NCI-H146 (cell line): Measurements from ENCODE around the gene MTMR4.
"Not testable (repeated sequence)": the region's sequence is repeated elsewhere in the genome, so short reads cannot be mapped to it uniquely, and the experiment has no call there.

Experiments used
- DNase-seq: peaks from one replicate; lab custom pipeline; 2025; lab: John Stamatoyannopoulos, UW

MTMR4 gene

DNA sequence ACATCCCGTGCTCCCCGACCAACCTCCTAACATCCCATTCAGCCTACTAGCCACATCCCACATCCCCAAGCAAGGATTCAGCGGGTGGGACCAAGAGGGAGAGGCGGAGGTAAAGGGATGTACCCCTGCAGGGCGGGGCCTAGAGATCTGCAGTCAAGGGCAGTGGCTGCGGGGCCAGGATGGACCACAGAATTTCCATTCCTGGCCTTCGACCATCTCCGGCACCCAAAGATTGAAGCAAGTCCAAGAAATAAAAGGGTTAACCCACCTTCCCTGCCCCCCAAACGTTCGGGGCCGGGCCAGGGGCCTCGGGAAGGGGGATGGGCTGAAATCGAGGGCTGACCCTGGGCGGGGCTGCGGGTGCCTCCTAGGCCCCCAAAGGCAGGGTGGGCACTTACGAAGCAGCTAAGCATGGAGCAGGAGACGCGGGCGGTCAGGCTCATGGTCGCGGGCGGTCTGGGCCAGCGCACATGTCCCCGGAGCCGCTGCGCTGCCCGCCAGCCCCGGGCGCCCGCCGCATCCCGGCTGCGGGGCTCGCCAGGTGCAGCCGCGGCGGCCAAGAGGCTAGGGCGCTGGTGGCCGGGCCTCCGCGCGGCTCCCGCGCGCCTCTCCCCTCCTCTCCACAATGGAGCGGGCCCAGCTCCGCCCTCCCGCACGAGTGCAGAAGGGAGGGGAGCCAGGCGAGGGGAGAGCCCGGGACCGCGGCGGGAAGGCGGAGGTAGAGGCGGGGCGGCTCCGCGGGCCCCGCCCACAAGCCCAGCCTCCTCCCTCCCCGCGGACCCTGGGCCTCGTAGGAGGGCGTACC lies at the start of gene MTMR4:
Gene MTMR4, minus strand, starts transcription at position 674 of the 805 bp plus-strand sequence. Its CDS starts 231 bp downstream, at position 443.
- DNase-seq, result peak; percentile 89

- no peak for DNase-seq
Measured at GRCh38 chr17:58560511-58560910, 46.1 kb upstream of the MTMR4 start.

DNA sequence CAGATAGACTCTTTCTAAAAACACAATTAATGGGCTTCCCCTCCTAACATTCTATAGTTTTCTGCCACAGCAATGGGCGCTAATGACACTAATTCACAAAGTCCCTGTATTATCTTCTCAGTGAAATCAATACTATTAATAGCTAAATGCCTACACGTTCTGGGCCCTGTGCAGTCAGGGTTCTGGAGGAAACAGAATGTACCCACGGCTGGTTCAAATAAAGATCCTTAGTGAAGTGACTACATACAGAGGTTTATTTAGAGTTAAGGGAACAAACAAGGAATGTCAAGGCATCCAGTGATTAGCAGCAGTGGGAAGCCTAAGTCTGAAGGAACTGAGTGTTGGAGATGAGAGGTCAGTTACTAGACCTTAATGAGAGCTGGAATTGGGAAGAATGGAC lies 43.5 kb upstream of the MTMR4 start:
- DNase-seq, result no peak

DNA sequence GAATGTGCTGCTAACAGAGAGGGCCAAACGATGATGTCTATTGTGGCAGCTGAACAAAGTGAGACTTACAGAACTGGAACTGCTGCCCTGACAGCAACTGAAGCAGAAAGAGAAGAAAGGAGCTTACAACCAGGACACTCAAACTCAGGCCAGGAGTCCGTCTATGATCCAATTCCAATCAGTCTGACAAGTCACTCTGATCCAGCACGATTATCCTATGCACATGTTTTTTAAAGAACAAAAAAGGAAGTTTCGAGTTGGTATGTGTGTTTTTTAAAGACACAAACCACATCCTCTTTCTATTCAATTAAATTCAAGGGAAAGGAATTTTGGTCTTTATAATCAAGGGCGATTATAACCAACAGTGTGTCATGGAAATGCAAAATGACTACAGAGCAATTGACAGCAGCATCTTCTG lies 42.4 kb upstream of the MTMR4 start:
- DNase-seq, result no peak

DNA sequence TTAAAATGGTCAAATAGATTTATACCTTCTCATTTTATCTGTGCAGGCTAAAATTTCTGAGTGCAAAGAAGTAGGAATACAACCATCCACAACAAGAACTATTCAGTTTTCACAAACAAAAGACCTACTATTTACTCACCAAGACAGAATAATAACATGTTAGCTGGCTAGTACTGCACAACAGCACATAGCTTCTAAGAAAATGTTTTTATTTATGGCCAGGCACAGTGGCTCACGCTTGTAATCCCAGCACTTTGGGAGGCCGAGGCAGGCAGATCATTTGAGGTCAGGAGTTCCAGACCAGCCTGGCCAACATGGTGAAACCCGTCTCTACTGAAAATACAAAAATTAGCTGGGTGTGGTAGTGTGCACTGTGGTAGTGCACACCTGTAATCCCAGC lies 40.7 kb upstream of the MTMR4 start:
- not testable (repeated sequence) for DNase-seq

- DNase-seq, result no peak
Measured at GRCh38 chr17:58541249-58541648, 26.8 kb upstream of the MTMR4 start.

GRCh38 chr17:58539698-58540097 lies 25.3 kb upstream of the MTMR4 start:
- peak; percentile 9 for DNase-seq

DNA sequence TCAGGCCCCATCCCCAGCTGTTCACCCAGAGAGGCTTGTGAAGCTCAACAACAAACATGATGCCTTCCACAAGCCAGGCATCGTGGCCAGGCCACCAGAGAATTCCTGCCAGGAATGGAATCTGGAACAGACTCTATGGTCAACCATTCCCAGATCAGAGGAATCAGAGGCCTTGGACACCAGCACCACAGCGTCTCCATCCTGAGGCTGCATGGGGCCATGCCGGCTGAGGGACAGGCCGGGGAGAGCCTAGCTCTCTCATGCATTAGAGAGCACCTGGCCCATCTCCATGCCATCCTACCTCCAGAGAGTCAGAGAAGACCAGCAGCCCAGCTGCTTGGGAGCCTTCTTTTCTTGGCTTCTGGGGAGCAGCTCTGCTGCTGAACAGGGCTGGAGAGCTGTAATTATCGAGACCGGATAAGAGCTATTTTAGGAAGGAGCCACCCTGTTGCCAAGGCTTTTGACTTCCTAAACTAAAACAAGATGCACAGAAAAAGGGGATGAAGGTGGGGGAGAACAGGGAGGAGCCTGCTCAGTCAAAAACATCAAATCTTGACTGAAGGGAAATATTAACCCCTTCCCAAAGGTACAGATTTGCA lies 24.5 kb upstream of the MTMR4 start:
- DNase-seq, result no peak

DNA sequence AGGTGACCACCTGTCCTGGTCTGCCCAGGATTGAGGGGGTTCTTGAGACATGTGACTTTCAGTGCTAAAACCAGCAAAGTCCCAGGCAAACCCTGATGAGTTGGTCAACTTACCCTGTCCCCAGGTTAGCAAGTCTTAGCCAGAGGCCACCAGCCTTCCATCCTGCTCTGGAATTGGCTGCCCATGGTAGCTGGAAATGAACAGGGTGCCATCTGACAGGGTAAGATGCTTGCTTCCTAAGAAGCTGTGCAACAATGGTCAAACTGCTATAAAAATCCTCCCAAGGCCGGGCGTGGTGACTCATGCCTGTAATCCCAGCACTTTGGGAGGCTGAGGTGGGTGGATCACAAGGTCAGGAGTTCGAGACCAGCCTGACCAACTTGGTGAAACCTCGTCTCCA lies 22.8 kb upstream of the MTMR4 start:
- no peak for DNase-seq

- DNase-seq, result no peak
Measured at GRCh38 chr17:58536542-58536941, 22.1 kb upstream of the MTMR4 start.

- no peak for DNase-seq
Measured at GRCh38 chr17:58535431-58535830, 21.0 kb upstream of the MTMR4 start.

DNA sequence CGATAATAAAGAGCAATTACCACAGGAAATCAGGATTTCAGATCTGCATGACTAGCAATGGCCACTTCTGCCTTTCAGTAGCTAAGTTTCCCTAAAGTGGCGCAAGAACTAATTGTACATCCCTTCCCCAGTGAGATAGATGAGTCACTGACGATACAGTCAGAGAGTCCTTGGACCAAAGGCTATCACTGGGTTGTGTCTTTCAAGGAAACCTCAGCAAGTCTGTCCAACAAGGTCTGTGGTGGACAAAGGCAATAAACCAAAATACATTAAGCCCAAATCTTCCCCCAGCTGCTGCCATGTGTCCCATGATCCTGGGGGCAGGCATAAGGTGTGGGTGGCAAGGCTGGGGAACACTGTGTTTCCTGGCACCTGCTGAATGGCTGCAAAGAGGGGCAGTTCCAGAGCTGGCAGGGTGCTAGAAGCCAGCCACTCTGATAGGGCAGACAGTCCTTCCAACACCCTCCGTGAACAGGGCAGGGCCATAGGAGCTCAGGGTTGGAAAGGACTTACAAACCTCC lies 20.5 kb upstream of the MTMR4 start:
- DNase-seq, result no peak

DNA sequence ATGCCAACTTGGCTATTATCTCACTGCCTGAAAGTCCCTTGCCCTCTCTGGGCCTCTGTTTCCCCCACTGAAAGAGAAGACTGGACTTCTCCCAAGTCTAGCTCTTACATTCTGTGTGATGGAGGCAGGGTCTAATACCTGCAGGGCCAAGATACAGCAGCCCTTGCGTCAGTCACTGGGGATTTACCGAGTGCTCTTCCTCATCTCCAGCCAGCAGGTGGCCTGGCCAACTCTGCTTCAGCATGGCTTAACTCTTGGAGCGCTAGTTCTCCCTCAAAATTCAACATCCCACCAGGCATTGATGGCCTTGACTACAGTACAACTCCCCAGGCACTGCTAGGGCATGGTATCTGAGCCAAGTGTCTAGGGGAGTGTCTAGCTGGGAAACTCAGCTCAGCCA lies 19.9 kb upstream of the MTMR4 start:
- DNase-seq, result no peak

GRCh38 chr17:58533616-58534188 lies 19.3 kb upstream of the MTMR4 start:
- no peak for DNase-seq

GRCh38 chr17:58532555-58532951 lies 18.1 kb upstream of the MTMR4 start:
- DNase-seq, result no peak

DNA sequence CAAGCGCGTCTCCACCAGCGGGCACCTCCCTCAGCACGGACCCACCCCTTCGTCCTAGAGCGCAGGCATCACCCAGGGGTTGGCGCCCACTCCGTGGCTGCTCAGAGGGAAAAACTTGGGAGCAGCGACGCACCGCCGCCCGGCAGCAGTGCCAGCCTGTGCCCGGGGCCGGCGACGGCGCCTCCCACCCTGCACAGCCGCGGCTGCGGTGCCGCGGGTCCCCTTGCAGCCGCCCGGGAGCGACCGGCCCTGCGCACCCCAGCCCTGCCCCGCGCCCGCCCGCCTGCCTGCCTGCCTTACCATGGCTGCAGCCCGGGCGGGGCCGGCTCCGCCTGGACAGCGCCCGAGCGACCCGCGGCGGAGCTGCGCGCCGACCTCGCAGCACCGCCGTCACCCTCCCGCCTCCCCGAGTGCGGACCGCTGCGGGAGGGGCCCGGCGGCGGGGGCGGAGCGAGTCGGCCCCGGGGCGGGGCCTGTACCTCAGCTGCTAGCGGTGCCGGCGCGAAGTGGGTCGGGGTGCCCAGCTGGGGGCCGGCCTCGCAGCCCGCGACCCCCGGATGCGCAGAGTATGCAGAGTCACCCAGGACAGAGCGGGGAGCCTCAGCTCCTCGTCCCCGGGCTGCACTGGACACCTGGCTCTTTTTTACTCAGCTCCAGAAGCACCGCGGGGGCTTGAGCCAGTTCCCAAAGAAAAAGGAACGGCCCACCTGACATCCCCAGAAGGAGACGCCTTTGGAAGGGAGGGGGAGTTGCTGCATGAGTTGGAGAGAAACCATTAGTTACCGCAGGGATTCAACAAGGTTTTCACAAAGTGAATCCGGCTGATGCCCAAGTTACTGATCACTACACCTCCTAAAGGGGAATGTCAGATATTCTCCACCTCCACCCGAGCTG lies 17.5 kb upstream of the MTMR4 start:
- peak; percentile 65 for DNase-seq

GRCh38 chr17:58531122-58531521 lies 16.7 kb upstream of the MTMR4 start:
- no peak for DNase-seq

GRCh38 chr17:58530655-58531054 lies 16.2 kb upstream of the MTMR4 start:
- DNase-seq, result no peak

GRCh38 chr17:58529275-58529674 lies 14.8 kb upstream of the MTMR4 start:
- no peak for DNase-seq

DNA sequence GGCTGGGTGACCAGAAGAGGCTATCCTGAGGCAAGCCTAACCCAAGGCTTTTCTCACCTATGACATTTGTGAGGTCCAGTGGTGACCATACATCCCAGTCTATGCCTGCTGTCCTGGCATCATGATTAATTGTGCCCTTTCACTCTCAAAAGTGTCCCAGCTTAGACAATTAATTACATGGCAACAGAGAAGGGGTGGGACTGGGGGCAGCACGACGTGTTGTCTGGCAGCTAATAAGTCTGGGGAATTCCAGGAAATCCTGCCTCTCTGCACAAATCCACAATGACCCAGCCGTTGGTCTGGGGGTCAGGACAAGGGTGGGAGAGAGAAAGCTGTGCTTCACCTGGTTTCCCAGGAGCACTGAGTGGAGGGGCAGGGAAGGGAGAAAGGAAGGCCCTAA lies 14.0 kb upstream of the MTMR4 start:
- DNase-seq, result no peak

GRCh38 chr17:58527949-58528348 lies 13.5 kb upstream of the MTMR4 start:
- no peak for DNase-seq

- DNase-seq, result no peak
Measured at GRCh38 chr17:58527306-58527705, 12.9 kb upstream of the MTMR4 start.
